HG02870 (cell line): ENCODE data around the gene DPP9.
"Not testable (repeated sequence)": the region's sequence is repeated elsewhere in the genome, so short reads cannot be mapped to it uniquely, and the experiment has no call there.

Experiments
- ATAC-seq: cut with Tn5 transposase; IDR thresholded peaks from one replicate; pipeline ENCODE4 v1.9.1; 2021; ENCODE audit warnings: mild to moderate bottlenecking, moderate library complexity; ENCODE audit not compliant: unreplicated experiment

The DPP9 gene

DNA sequence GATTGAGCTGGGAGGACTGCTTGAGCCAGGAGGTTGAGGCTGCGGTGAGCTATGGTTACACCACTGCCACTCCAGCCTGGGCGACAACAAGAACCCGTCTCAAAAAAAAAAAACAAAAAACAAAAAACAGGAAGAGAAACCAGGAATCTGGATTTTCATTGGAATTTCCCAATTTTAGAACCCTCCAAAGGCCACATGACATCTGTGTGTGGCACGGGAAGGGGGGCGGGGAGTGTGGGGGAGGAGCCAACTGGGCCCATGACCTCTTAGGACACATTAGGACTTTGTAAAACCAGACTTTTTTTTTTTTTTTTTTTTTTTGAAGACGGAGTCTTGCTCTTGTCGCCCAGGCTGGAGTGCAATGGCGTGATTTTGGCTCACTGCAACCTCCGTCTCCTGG, 32.3 kb downstream of the DPP9 start:
- ATAC-seq = no peak

DNA sequence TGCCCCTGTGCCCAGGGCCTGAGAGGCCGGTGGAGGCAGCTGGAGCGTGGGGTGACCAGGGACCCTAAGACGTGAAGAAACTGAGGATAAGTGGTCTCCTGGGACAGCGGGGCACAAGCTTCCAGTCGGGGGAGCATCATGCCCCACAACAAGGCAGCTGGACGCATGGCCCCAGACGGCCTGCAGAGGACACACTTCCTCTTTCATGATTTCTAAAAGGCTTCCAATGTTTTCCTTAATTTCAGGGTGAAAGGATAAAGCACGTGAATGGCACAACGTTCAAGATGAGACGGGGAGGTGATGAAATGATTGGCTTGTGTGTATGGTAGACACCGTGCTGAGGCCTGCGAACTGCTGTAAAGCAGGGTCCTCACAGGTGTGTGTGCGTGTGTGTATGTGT, 33.3 kb downstream of the DPP9 start:
- ATAC-seq = no peak

DNA sequence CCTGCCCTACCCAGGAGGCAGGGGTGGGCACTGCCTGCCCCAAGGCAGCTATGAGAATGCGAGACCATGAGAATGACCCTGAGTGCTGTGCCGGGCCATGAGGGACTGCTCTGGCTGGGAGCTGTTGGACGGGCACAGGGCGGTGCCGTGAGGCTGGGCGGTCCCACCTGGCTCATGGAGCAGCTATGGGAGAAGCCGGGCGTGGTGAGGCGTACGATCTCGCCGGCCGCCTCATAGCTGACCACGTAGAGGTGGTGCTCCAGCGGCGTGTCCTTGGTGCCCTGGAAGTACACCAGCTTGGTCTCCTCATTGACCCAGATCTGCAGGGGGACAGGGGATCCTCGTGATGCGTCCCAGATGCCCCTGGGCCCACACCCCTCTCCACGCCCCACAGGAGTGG, 34.2 kb downstream of the DPP9 start:
- ATAC-seq = no peak

DNA sequence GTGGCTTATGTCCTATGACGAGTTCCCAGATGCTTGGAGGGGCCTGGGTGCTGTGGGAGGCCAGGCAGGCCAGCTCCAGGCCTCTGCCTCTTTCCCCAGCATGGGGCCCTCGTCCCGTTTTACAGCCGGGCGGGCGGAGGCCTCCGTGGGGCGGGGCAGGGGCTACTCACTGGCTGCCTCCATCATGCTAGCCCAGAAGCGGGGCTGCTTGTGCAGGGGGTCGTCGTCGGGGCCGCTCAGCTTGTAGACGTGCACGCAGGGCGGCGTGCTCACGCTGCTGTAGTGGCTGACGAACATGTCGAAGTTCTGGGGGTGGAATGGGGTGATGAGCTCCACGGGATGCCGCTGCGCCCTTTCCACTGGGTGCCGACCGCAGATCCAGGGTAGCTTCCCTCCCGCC, 35.1 kb downstream of the DPP9 start:
- no peak for ATAC-seq

DNA sequence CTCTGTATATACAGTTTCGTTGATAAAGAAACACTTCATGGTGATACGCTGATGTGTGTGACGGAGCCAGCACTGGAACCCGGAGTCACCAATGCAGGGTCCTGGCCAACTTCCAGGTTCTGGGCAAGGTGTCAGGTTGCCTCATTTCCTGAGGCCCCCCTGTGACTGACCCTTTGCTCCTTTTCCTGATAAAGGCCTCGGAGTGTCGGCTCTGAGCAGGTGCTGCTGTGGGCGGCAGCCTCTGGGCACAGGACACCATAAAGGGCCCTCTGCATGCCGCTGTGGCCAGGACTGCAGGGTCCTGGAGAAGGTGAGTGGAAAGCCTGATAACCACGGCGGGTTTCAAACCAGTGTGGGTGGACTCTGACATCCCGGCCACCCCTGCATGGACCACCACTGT, 36.2 kb downstream of the DPP9 start:
- ATAC-seq = no peak

DNA sequence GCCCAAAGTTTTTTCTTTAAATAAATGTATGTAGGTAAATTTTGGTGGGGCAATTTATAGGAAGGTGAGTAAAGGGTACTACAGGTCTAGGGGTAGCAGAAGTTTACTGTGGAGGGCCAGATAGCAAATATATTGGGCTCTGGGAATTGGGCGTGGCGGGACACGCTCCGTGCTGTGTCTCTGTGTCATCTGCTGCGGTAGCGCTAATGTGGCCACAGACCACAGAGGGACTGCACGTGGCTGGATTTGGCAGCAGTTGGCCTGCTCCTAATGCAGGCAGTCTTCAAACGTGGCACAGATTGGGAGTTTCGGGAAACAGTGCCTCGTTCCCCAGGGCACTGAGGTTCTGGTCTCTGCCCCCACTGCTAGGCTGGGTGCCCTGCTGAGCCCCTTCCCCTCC, 36.9 kb downstream of the DPP9 start:
- no peak for ATAC-seq

DNA sequence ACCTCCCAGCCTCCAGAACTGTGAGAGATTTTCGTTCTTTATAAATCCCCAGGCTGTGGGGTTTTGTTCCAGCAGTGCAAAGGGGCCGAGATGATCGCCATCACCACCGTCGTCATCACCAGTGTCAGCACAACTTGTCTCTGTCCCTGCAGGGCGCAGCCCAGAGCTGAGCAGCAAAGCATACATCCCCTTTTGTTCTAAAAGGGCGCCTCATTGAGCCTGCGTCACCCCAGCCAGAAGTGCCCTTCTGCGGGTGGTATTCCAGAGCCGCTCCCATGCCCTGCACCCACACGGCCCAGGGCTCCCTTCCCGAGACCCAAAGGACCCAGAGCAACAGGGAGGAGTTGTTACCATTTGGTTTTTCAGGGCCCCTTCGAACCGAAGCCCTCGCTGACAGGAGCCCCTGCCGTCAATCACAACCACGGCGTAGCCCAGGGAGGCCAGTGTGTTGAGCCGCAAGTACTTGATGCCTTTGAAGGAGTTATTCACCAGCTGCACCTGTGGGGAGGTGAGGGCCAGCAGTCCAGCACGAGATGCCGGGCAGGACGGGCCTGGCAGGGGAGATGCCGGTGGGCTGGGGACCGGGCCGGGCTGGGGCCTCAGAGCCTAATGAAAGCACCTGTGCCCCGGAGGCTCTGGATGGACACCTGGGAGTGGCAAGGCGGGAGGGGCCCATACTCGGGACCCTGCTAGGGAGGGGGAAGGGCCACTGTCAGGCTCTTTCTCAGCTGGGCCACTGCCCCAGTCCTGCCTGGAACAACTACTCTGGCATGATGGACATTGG, 39.1 kb downstream of the DPP9 start:
- ATAC-seq = no peak

DNA sequence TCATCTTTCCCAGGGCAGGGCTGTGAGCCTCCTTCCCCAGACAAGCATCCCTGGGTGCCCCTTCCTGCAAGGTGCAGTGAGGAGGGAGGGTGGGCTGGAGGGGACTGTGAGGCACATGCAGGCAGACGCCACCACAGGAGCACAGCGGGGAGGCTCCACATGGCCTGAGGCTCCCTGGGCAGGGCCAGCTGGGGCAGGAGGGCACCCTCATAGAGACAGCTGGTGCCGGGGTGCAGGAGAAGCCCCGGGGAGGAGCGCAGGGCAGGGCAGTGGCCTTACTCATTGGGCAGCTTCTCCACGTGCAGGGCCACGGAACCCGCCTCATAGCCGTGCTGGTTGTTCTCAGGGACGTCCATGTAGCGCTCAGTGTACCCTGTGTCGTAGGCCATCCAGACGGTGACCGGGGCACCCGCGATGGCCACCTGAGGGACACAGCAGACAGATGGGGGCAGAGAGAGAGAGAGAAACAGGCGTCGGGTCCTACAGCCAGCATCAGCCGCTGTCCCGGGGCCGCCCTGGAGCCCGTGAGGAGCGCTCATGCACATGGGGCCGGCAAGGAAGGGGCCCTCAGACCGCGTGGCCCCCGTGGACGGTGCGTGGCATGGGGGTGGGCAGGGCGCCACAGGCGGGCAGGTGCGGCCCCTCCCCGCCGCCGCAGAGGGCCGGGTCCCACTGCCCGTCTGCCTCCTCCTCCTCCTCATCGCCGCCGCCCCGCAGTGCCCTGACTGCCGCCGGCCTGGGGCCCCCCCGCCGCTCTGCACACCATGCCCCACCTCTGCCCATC, 41.0 kb downstream of the DPP9 start:
- no peak for ATAC-seq

DNA sequence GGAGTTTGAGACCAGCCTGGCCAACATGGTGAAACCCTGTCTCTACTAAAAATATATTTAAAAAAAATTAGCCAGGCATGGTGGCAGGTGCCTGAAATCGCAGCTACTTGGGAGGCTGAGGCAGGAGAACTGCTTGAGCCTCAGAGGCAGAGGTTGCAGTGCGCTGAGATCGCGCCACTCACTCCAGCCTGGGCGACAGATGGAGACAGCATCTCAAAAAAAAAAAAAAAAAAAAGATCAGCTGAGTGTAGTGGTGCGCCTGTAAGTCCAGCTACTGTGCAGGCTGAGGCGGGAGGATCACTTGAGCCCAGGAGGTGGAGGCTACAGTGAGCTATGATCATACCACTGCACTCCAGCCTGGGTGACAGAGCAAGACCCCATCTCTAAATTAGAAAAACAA, 43.6 kb downstream of the DPP9 start:
- ATAC-seq = not testable (repeated sequence)

DNA sequence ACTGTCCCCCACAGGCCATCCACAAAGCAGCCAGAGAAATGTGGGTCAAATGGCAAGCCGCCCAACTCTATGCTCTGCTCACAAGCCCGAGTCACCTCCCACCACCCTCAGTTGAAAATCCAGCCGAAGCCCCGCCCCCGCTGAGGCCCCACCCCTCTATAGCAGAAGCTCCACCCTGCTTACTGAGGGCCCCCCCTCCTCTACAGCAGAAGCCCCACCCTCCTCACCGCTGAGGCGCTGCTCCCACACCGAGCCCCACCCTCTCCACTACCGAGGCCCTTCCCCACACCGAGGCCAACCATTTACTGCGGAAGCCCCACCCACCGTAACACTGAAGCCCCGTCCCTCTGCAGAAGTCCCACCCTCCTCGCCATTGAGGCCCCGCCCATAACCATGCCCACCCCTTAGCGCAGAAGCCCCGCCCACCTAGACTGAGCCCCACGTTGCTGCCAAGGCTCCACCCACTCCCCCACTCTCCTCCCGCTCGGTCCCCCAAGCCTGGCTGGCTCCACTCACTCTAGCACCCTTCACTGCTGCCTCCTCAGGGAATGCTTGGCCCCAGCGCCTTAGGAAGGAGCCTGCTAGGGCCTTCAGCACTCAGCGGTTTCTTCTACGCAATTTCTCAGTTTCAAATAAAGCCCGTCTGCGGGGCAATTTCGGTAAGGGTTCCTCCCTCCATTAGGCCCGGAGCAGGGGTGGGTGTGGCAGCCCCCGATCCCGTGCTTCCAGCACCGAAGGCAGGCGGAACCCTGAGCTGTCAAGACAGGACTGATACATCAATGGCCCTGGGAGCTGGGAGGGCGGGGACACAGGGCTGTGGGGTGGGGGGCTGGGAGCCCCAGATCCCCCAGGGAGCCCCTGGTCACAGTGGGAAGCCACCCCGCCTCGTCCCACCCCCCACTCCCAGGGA, 44.5 kb downstream of the DPP9 start:
- ATAC-seq = no peak

DNA sequence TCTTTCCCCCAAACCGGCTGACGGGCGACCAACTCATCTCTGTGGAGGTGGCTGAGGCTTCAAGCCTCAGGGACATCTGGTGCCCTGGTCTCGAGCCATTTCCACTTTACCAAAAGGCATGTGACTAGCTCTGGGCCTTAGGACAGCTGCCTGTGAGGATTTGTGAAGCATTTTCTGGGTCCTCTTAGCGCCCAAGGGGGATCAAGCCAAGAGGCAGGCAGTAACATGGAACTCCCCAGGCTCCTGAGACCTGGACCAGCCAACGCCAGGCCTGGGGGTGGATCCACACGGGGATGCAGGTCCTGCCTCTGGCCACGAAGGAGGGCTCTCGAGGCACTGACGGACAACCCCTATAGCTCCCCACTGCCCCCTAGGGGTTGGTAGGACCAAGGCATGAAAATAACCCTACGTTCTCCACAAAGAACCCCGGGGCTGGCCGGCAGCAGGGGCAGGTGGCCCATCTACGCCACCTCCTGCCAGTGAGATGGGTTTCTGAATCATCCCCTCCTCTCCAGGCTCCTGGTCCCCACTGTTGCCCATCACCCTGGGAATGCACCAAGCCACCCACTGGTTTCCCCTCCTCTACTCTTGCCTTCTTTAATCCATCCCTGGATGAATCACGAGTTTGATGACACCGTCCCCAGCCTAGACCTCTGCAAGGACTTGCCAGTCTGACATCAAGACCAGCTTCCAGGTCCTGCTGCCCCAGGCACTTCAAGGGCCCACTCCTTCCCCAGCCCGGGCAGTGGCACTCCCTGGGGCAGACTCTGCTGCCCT, 46.5 kb downstream of the DPP9 start:
- no peak for ATAC-seq

DNA sequence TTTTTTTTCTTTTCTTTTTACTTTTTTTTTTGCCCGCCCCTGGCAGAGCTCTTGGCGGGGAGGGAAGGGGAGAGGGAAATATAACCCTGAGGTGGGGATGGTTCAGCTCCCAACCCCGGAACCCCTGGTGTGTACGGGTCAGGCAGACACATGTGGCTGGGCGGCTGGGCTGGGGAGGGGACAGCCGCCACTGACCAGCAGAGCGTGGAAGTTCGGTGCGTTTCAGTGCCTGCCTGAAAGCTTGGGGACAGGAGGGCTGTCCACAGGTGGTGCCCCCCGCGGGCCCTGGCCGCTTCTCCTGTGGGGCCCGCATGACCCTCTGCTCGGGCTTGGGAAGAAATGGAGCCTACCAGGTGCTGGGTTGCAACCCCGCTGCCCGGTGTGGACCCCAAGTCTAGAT, 48.3 kb downstream of the DPP9 start:
- no peak for ATAC-seq

DNA sequence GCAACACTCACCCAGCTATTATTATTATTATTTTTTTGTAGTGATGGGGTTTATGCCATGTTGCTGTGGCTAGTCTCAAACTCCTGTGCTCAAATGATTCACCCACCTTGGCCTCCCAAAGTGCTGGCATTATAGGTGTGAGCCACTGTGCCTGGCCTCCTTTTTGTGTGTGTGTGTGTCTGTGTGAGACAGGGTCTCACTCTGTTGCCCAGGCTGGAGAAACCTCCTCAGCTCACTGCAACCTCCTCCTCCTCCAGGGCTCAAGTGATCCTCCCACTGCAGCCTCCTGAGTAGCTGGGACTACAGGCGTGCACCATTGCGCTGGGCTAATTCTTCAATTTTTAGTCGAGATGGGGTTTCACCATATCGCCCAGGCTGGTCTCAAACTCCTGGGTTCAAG, 49.9 kb downstream of the DPP9 start:
- no peak for ATAC-seq

DNA sequence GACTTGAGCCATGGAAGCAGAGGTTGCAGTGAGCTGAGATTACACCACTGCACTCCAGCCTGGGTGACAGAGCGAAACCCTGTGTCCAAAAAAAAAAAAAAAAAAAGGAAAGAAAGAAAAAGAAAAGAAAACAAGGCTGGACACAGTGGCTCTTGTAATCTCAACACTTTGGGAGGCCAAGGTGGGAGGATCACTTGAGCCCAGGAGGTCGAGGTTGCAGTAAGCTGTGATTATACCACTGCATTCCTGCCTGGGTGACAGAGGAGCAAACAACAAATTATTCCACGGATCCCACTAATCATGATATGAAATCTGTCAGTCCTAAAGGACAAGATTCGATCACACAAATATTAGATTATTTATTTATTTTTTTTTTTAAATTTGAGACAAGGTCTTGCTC, 50.4 kb downstream of the DPP9 start:
- ATAC-seq = no peak

DNA sequence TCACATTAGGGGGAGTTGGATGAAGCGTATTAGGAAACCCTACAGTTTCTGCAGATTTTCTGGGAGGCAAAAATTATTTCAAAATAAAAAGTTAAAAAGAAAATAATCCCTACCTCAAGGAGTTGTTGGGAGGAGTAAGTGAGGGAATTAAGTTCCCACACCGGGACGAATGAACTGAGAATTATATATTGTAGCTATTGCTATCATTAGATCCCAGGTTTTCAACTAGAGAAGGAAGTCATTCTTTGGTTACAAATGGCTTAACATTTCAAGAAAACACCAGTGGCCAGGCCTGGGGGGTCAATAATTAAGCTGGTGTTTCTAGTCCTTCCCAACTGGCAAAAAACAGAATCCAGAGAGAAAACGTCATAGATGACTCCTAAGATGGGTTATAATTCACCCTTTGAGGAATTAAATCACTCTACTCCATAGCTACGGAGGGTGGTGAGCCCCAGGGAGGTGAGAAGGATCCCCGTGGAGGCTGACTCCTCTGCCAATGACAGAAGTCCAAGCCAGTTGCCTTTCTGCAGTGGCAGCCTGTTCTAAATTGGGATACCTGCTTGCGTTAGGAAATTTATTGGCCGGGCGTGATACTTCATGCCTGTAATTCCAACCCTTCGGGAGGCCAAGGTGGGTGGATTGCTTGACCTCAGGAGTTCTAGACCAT, 52.3 kb downstream of the DPP9 start:
- ATAC-seq = no peak

DNA sequence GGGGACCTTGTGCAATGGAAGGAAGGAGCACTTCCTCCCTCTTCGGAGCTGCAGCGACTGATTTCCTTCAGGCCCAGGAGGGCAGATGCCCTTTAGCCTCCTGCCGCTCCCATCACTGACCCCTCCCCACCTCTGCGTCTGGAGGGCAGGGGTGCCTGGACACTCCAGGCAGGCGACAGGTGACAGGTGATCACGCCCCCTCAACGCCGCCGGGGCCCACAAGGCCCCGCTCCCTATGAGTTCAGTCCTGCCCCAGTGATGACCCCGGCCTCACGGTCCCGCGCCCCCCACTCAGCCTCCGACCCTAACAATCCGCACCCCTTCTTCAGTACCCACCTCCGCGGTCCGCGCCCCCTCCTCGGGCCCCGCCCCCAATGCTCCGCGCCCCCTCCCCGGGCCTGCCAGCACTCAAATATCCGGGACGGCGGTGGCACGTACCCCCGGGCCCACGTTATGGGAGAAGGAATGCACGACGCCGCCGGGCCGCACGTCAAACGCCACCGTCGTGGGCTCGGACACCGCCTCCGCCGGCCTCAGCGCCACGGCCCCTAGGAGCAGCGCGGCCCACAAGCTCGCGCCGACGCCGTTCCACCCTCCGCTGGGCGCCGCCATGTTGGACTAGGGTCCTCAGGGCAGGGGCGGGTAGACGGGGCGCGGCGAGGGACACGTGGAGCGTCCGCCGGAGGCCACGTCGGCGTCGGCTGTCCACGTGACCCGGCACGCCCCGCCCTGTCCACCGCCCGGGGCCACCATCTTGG, 53.7 kb downstream of the DPP9 start, which contains the start of gene MYDGF:
Gene MYDGF (minus strand): TSS at position 620 of the 758 bp plus-strand sequence. CDS start 8 bp downstream, at position 612.
- ATAC-seq = peak; percentile 79

DNA sequence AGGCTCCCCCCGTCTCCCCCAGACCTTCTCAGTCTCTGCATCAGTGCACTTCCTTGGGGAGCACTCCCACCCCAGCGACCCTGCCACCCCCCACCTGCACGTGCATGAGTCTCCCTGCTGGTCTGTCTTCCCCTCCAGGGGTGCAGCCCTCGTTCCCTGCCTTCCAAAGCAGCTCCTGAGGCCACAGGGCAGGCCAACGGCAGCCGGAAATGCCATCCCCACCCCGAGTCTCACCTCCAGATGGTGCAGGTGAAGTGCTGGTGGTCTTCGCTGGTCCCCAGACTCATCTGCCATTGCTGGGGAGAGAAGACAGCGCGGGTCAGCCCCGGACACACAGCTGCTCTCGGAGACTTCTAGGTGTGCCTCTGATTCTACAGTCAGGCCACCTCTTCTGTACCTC, 59.0 kb downstream of the DPP9 start:
- ATAC-seq = no peak

DNA sequence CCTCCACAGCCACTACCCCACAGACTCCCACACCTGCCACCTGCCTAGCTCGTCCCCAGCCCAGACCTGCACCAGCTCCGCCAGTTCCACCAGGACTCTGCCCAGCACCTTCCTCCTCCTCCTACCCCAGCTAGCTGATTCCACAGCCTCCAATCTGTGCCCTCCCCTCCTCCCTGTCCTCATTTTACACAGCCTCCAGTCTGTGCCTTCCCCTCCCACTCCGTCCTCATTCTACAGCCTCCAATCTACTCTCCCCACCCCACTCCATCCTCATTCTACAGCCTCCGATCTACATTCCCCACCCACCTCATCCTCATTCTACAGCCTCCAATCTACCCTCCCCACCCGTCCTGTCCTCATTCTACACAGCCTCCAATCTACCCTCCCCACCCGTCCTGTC, 60.8 kb downstream of the DPP9 start:
- no peak for ATAC-seq

DNA sequence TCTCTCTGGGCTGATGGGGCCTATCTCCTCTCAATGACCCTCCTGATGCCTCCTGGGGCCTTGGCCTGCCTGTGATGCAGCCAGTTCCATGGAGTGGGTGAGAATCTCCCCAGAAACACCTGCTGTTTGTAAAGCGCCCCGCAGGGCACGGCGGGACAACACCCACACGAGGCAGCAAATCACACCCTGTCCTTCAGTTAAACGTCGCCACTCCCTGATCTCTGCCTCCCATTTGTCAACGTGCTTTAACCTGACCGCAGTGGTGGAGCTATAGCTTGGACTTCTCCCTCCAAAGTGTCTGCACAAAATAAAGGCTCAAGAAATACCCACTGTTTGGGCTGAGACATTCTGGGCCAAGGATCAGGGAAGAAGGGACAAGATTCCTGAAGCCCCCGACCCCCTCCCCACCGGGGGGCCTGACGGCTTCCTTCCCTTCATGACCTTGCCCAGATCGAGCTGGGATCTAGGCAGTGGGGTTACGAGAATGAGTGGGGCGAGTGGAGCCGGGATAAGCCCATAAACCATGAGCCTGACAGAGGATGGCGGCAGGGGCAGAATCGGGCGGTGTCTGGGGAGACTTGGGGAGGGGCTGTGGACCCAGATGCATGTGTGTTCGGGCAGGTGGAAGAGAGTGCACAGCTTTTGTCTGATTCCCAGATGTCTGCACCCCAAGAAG, 61.5 kb downstream of the DPP9 start:
- ATAC-seq = no peak
